ELF-1 (cell line): ENCODE measurements around the gene ALLC.
A peak's percentile ranks its signal among the peaks of the same experiment; 100 is the strongest.

Experiments used
- DNase-seq: peaks from one replicate; pipeline ENCODE4 v3.0.0-alpha.2; 2016; ENCODE audit warnings: low read depth, low spot score

Gene ALLC

DNA sequence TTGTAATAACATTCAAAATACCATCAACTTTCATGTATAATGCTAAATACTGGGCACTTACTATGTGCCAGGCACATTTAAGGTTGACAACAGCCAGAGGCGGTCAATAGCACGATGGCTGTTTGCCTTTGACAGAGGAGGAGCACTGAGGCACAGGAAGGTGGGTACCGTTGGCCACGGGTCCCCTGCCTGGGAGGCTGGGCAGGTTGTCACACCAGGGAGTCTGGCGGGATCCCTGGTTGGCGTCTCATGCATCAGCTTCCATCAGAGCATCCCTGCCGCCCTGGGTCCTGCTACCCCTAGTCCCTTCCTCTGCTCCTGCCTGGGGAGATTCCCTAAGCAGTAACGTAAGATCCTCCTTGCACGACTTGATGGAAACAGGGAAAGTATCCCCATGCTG is 19.4 kb downstream of the ALLC start:
- no peak for DNase-seq

DNA sequence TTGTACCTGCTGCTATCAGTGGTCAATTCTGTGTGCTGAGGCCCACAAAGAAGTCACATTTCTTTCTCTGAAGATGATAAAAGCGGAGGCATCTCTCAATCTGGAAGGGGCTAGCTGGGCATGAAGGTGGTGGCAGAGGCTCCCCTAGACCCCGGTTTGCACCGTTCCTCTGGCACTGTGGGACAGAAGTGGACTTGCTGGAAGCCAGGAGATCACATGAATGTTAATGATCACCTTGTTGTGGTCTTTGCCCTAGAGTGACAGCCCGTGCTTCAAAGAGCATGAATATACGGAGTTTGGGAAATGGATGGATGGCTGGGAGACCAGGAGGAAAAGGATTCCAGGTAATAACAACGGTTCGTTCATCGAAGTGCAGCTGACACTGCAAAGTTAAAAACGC is 20.2 kb downstream of the ALLC start:
- no peak for DNase-seq

DNA sequence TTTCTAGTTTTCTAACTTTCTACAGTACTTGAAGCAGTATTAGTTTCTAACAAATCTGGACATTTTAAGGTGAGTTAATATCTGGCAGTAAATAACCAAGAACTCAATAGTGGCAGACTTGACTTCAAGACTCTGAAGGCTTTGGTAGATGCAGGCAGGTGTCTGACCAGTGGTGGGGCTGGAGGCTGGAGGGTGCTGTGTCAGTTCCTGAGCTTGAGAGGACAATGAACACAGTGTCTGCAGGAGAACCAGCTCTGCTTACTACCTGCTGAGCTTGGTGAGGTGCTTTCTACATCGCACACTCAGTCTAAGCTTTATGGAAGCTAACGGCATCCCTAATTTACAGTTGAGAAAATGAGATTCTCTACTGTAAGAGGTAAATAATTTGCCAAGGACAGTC is 21.2 kb downstream of the ALLC start:
- no peak for DNase-seq

DNA sequence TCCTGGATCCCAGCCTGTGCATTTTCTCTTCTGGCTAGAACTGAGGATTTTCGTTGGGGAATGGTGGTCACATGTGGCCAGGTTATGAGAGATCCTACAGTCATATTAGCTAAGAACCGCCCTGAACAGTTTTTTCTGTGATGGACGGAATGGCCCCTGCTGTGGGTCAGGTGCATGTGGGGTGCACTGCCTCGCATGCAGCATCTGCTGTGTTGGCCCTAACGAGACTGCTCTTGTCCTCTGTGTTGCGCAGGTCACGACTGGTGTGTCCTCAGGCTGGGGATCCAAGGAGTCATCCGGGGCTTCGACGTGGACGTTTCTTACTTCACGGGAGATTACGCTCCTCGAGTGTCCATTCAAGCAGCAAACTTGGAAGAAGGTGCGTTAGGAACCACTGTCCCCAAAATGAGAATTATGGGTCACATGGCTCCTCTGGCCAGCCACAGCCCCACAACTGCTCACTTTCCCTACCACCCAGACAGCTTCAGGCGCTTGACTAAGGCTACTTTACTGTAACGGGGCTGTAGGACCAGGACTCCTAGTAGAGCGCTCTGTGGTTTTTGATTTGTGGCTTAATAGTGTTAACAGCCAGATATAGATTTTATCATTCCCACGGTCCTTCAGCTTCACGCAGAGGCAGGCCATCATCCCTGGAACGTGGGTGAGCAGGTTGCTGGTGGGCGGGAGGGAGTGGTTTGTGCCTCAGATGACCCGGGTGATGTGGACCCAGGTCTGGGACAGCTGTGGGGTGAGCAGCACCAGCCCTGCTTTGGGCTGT is 21.8 kb downstream of the ALLC start:
- no peak for DNase-seq

DNA sequence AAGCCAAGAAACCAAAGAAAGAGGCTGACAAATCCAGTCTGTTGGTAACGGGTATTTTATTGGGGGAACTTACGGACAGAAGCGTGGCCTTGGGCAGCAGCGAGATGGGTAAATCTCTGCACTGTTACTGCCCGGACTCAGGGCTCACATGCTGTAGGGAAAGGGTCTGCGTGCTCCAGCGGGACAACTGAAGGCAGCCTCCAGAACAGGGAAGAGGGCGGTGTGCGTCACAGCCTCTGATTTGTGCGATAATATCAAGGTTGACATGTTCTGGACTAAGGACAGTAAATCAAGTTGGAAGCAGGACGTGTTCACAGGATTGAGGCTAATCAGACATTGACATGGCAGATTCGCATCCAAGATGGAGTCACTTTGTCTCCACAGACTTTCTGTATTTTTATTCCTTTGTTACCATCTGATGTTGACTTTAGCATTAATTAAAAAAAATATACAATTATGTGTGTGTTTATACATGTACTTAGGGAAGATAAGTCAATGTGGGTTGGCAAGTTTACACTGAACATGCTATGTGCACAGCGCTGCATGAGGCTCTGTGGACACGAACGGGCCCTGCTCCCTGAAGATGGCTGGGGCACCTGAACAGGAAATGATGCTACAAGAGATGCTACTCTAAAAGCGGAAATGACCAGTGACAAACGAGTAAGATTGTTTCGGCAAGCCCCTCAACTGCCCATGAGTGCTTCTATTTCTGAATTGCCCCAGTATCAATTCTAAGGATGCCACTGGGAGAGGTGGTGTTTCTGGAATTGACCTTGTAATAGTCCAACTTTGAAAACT is 22.7 kb downstream of the ALLC start:
- no peak for DNase-seq

DNA sequence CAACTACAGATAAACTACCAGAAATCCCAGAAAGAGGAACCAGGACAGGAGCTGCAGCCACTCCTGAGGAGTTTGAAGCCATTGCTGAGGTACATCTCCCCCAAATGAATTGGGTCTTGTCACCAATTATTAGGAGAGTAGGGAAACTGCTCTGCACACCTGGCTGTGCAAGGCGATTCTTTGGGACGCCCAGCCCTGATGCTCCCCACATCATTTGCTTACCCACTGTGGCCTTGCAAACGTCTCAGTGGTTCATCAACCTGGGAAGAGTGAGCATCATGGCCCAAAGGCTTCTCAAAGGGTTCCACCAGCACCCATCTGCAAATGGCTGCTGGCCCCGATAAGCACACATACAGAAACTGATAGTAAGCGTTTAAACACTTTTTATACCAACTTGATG is 23.6 kb downstream of the ALLC start:
- DNase-seq: no peak

DNA sequence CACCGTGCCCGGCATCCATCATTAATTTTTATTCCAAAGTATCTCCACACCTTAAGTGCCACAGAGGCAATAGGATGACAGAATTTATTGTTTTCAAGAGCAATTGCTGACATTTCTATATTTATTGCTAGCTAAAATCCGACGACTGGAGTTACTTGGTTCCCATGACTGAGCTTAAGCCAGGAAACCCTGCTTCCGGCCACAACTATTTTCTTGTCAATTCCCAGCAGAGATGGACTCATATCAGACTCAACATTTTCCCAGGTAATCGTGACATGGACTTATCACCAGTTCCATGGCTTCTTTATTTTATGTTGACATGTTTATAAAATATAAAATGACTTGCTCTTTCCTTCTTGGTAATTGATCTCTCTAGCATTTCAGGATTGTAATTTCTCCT is 24.8 kb downstream of the ALLC start:
- DNase-seq: no peak

DNA sequence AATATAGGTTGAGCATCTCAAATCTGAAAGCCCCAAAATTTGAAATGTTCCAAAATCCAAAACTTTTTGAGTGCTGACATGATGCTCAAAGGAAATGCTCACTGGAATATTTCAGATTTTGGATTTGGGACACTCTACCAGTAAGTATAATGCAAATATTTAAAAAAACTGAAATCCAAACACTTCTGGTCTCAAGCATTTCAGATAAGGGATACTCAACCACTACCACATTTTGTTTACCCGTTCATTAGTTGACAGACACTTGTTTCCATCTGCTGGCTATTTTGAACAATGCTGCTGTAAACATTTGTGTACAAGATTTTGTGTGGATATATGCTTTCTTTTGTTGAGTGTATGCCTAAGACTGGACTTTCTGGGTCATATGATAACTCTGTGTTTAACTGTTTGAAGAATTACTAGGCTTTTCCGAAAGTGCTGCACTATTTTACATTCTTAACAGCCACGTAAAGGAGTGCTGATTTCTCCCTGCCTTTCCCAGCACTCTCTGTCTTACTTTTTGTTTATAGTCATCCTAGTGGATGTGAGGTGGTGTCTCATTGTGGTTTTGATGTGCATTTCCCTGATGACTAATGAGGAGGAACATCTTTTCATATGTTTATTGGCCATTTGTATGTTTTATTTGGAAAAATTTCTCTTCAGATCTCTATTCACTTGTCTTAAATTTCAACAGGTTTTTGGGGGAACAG is 25.9 kb downstream of the ALLC start:
- no peak for DNase-seq

DNA sequence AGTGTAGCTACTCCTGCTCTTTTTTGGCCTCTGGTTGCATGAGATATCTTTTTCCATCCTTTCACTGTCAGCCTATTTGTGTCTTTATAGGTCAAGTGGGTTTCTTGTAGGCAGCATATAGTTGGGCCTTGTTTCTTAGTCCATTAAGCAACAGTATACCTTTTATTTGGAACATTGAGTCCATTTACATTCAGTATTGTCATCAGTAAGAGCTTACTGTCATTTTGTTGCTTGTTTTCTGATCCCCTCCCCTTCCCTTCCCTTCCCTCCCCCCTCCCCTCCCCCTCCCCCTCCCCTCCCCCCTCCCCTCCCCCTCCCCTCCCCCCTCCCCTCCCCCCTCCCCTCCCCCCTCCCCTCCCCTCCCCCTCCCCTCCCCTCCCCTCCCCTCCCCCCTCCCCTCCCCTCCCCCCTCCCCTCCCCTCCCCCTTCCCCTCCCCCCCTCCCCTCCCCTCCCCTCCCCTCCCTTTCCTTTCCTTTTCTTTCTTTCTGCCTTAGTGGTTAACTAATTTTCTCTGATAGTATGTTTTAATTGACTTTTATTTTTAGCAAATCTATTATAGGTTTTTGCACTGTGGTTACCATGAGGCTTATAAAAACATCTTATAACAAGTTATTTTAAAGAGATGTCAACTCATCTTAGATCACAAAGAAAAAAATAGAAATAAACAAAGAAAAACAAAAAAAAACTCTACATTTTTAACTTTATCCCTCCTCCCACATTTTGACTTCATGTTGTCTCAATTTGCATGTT is 32.2 kb downstream of the ALLC start:
- DNase-seq: no peak

DNA sequence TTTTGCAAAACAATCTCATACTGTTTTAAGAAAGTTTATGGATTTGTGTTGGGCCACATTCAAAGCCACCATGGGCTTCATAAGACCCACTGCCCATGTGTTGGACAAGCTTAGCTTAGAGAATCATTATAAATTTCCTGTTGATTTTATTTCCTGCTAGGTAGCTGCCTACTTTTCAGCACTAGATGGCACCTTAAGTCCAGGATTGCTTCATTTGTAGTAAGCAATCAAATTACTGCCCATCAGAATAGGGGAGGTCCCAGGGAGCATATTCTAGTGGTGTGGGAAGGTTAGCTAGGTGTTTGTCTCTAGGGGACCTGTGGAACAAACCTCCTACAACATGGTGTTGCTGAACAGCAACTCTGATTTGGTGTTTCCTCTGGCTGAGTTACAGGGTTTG is 34.4 kb downstream of the ALLC start:
- DNase-seq: no peak

DNA sequence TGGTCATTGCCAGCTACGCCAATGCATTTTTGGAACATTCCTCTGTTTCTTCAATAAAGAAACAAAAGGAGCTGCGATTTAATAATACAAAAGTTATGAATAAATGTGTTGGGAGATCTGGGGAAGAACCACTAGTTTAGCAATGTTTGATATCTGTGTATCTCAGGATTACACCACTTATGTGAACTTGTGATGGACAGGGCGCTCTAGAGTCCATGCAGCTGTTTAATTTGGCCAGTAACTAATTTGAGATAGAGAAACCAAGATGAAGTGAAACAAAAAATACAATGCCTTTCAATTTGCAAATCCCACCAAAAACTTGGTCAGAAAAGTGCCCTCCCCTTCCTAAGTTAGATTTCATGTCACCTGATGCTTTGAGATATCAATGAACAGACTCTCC is 38.5 kb downstream of the ALLC start:
- no peak for DNase-seq

DNA sequence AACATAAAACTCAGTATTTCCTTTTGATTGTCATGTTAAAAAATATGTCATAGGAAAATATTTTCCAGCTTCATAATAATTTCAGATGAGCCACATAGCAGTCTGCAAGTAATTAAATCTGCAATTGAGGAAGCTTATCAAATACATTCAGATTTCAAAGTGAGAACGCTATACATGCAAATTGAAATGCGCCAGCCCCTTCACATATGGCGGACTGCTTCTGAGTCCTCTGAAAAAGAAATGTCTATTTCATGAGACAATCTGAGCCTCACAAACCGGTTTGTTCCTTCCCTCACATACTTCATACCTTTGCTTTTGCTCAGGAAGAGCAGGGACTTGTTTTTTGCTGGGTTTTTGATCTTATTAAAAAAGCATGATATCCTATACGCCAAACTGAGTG is 43.1 kb downstream of the ALLC start:
- no peak for DNase-seq

DNA sequence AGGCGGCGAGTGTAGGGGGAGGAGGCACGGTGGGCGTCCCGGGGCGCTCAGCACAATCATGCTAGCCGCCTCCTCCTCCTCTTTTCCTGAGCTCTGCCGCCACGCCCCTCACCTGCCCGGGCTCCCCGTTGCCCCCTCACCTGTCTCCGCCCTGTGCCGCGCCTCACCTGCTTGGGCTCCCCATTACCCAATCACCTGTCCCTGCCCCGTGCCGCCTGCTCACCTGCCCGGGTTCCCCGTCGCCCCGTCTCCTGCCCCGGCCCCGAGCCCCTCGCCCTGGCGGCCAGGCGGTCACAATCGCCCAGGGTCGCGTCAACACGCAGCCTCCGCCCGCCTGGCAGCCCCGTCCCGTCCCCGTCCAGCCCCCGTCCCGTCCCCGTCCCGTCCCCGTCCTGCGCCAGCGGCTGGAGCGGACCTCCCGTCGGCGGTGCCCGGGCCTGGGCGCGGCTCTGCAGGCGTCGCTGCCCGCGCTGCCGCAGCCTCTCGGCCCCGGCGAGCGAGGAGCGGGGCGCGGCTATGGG is 45.3 kb downstream of the ALLC start, which contains the start of gene DCDC2C:
DCDC2C (plus strand) TSS at position 340 of the 521 bp plus-strand sequence; CDS start at position 517, 177 bp downstream.
- DNase-seq: peak; percentile 34

DNA sequence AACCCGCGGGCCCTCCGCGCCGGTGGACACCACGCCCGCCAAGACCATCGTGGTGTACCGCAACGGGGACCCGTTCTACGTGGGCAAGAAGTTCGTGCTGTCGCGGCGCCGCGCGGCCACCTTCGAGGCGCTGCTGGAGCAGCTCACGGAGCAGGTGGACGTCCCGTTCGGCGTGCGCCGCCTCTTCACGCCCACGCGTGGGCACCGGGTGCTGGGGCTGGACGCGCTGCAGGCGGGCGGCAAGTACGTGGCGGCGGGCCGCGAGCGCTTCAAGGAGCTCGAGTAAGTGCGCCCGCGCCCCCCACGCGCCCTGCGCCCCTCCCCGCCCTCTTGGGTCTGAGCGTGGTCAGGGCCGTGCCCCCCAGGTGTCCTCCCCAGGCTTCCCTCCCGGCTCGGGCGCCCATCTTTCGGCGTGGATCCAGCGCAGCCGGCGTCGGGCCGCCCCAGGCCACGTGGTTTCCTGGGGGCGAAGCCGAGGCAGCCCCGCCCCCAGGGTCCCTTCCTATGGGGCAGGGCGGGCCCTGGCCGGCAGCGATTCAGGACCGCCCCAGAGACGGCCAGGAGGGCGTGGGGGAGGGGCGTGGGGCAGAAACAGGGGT is 45.9 kb downstream of the ALLC start:
- no peak for DNase-seq

DNA sequence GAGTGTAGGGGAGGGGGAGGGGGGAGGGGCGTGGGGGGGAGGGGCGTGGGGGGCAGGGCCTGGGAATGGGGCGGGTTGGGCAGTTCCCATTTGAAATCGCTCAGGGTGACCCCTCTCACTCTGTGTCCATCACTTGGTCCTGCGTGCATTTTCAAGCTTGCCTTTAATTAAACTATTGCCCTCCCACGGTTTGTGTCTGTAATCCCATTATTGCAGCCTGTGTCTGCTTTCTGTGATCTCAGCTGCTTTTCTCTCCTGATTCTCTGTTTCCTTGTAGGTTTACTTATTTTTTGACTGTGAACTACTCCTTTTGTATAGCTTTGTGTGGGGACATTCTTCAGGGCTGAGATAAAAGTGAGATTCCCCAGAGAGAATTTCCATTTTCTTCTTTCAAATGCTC is 46.7 kb downstream of the ALLC start:
- DNase-seq: no peak

DNA sequence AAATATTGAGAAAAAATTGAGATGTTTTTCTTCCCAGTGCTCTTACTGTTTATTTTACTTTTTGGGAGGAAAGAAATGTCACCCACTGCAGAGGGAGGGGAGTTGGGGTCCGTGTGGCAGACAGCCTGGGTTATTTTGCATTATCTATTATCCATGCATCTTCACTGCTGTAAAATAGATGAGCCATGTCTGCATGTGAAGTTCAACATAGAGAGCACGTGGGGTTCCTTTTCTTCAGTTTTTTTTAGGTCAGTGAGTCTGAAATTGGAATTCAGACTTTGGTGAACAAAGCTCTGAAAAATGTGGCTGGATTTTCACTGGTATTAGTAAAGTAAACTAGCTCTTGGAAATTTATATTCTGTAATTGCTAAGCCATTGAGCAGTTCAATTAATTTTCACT is 47.8 kb downstream of the ALLC start:
- DNase-seq: no peak

DNA sequence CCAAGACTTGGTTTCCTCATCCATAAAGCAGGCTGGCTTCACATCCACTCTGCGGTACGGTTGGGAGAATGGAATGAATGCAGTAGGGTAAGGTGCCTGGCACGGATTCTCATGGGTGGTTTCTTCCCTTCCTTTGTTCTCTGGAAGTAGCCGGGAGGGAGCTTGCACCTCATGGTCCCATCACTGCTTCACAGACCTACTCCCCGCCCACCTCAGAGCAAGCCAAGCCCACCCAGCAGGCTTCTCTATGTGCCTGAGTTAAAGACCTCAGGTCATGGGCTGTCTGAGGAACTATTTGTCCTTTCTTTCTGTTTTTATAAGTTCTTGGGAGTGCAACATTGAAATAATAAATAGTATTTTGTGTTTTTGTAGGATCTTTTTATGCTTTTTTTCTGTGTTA is 48.9 kb downstream of the ALLC start:
- peak; percentile 28 for DNase-seq

DNA sequence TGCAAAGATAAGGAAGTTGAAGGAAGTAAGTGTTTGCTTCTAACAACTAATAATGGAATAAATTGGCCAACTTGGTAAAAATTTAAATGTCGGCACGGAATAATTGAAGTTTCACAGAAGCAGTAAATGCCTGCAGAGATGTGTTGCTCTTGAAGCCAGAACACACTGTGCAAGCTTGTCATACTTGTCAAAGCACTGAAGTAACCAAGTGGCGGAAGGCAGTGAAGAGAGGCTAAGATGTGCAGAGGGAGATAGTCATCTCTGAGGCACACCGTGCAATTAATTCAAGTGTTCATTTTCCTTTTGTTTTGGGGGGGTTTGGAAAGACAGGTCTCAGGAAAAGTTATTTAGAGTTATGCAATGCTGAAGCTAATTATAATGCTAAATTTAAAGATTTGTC is 50.6 kb downstream of the ALLC start:
- no peak for DNase-seq

DNA sequence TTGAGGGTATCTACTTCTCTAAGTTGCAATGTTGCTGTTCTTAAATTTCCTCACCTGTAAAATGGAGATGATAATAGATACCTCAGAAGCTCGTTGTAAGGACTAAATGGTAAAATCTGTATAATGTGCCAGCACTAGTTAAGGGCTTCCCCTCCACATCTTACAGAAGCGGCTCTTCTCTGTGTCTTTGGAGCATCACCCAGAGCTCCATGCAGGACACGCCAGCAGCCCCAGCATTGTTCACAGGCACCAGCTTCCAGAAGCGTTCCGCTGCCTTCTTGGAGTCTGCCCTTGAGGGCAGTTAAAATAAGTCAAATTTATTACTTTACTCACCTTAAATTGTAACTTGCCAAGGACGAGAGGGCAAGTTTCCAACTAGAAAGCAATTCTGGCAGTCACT is 51.2 kb downstream of the ALLC start:
- no peak for DNase-seq

DNA sequence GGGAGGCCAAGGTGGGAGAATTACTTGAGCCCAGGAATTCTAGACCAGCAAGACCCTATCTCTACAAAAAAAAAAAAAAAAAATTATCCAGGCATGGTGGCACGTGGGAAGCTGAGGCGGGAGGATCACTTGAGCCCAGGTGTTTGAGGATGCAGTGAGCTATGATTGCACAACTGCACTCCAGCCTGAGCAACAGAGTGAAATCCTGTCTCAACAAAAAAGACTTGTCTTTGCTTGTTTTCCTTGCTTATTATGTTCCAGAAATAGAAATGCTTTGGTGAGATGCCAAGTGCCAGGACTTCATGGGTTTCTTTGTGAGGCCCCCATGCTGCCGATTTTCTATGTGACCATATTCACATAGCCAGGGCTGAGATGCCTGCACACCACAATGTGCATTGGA is 54.4 kb downstream of the ALLC start:
- DNase-seq: no peak

DNA sequence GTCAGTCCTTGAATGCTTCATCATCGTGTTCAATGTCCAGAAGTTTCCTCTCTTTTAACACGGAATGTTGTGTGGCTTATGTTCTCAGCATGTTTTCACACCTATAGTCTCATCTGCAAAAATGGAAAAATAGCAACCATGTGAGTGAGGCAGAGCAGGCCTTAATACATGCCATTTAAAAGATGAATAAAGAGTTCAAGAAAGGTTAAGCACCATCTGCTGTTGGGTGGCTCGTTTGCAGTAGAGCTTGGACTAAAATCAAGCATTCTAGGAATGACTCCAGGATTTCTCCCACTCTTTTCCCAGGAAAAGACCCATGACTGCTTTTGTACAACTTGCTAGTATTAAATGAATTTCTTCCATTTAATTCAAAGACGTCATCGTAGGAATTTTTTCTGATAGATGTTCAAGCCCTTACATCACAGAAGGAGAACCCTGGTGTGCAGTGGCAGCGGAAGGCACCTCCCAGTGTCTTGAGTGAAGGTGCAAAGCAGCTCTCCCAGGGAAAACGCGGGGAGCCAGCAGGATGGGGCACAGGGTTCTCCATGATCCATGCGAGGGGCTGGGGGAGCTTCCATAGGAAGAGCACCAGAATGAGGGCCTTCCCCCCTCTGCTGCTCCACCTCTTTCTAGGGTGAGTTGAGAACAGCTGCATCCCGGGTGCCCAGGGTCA is 55.0 kb downstream of the ALLC start:
- no peak for DNase-seq
